ENCODE measurements around the gene ZNF24.

DNA sequence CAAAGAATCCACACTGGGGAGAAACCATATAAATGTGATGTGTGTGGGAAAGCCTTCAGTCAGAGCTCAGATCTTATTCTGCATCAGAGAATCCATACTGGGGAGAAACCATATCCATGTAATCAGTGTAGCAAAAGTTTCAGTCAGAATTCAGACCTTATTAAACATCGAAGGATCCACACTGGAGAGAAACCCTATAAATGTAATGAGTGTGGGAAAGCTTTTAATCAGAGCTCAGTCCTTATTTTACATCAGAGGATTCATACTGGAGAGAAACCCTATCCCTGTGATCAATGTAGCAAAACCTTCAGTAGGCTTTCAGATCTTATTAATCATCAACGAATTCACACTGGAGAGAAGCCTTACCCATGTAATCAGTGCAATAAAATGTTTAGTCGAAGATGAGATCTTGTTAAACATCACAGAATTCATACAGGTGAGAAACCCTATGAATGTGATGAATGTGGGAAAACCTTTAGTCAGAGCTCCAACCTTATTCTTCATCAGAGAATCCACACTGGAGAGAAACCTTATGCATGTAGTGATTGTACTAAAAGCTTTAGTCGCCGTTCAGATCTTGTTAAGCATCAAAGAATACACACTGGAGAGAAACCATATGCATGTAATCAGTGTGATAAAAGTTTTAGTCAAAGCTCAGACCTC lies 37.5 kb downstream of the ZNF24 start:
- TF ChIP-seq, protein P1, sequence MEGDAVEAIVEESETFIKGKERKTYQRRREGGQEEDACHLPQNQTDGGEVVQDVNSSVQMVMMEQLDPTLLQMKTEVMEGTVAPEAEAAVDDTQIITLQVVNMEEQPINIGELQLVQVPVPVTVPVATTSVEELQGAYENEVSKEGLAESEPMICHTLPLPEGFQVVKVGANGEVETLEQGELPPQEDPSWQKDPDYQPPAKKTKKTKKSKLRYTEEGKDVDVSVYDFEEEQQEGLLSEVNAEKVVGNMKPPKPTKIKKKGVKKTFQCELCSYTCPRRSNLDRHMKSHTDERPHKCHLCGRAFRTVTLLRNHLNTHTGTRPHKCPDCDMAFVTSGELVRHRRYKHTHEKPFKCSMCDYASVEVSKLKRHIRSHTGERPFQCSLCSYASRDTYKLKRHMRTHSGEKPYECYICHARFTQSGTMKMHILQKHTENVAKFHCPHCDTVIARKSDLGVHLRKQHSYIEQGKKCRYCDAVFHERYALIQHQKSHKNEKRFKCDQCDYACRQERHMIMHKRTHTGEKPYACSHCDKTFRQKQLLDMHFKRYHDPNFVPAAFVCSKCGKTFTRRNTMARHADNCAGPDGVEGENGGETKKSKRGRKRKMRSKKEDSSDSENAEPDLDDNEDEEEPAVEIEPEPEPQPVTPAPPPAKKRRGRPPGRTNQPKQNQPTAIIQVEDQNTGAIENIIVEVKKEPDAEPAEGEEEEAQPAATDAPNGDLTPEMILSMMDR (IDR thresholded peaks at IDR 0.05), result no peak
- no peak for TF ChIP-seq POLR2A (IDR thresholded peaks at IDR 0.05)
